HCT116 (cell line): Measurements from ENCODE around the gene GPHA2. TPM values are rescaled to one million over a fixed set of nuclear protein-coding genes. Genes with fewer than 3 reads are reported as not detected.

Experiments used
- ATAC-seq: fragments of 200-7000 bp; cut with Tn5 transposase; 2 replicates; pipeline ENCODE4 v1.9.1; 2020; ENCODE audit warnings: mild to moderate bottlenecking, moderate library complexity
- BruUV-seq: library from RNA; stranded (reverse); fragments of 400-500 nt; replicated peaks from 2 replicates; lab custom pipeline; 2021; lab: Mats Ljungman, UMichigan
- CTCF ChIA-PET: fragments of 300-600 bp; sonication (Branson Sonifier 250); formaldehyde crosslinking; loops from one replicate; lab custom pipeline; 2021; ENCODE audit warnings: antibody characterized with exemption; lab: Charles Lee
- POLR2A ChIA-PET: fragments of 300-600, 350-600 bp; sonication (Branson Sonifier 250); formaldehyde crosslinking; loops from one replicate; lab custom pipeline; 2021; ENCODE audit warnings: antibody characterized with exemption; lab: Charles Lee
- RAD21 ChIA-PET, 2 experiments: fragments of 300-600 bp; sonication (Branson Sonifier 250); formaldehyde crosslinking; loops; one replicate each; lab custom pipeline; 2023; ENCODE audit warnings: low total read pairs in 2 of 2; ENCODE audit not compliant: uncharacterized antibody in 2 of 2, unreplicated experiment in 2 of 2, low non-redundant PET in 1 of 2; lab: Charles Lee
- DNase-seq: peaks from one replicate; pipeline ENCODE4 v3.0.0-alpha.2; 2010; ENCODE audit warnings: low read depth, low spot score
- H2AFZ ChIP-seq: fragments of 200-600 bp; shearing (Covaris generic), sonication (generic); 2 replicates; pipeline ENCODE4 v1.6.1; 2017; ENCODE audit warnings: low read depth, mixed run types, mixed read lengths, antibody characterized with exemption, low read length; ENCODE audit not compliant: poor library complexity, severe bottlenecking
- H3K27ac ChIP-seq: 2 replicates; pipeline ENCODE4 v1.5.1; 2012; ENCODE audit warnings: low read depth, low read length
- H3K27me3 ChIP-seq: fragments of 200-600 bp; sonication (generic); 2 replicates; pipeline ENCODE4 v1.6.1; 2016; ENCODE audit warnings: mixed run types, low read length, mixed read lengths; ENCODE audit not compliant: insufficient read depth
- H3K36me3 ChIP-seq, 2 experiments: fragments of 200-500 bp in 1 of 2; fragments of 200-600 bp in 1 of 2; sonication (Bioruptor generic) in 1 of 2; sonication (generic) in 1 of 2; 2 replicates each; pipeline versions ENCODE4 v1.5.1 to v1.6.1; 2014 to 2016; ENCODE audit warnings: low read length in 2 of 2, inconsistent platforms in 1 of 2, mixed read lengths in 1 of 2, mixed run types in 1 of 2; ENCODE audit not compliant: insufficient read depth in 2 of 2, control insufficient read depth in 1 of 2
- H3K4me1 ChIP-seq, 2 experiments: fragments of 200-600 bp in 1 of 2; sonication (generic) in 1 of 2; 2 replicates each; pipeline versions ENCODE4 v1.5.1 to v1.6.1; 2012 to 2017; ENCODE audit warnings: low read length in 2 of 2, inconsistent platforms in 1 of 2, mild to moderate bottlenecking in 1 of 2, mixed read lengths in 1 of 2, mixed run types in 1 of 2, moderate library complexity in 1 of 2; ENCODE audit not compliant: insufficient read depth in 2 of 2, control insufficient read depth in 1 of 2
- H3K4me2 ChIP-seq: fragments of 200-600 bp; sonication (generic); 2 replicates; pipeline ENCODE4 v1.6.1; 2017; ENCODE audit warnings: mixed run types, low read length, mixed read lengths
- H3K4me3 ChIP-seq, 2 experiments: fragments of 200-600 bp in 1 of 2; sonication (generic) in 1 of 2; replicated peaks in 1 of 2; 2 replicates each; pipeline ENCODE4 v1.5.1; 2011 to 2016; ENCODE audit warnings: low read length in 2 of 2, control low read depth in 1 of 2, low read depth in 1 of 2, mild to moderate bottlenecking in 1 of 2, mixed read lengths in 1 of 2, mixed run types in 1 of 2
- H3K79me2 ChIP-seq: fragments of 200-600 bp; sonication (generic); 2 replicates; pipeline ENCODE4 v1.6.1; 2017; ENCODE audit warnings: mild to moderate bottlenecking, mixed run types, low read length, moderate library complexity, mixed read lengths; ENCODE audit not compliant: insufficient read depth
- H3K9ac ChIP-seq: fragments of 200-600 bp; sonication (generic); 2 replicates; pipeline ENCODE4 v1.6.1; 2016; ENCODE audit warnings: low read length, mixed read lengths
- H3K9me2 ChIP-seq: fragments of 200-600 bp; sonication (generic), shearing (Covaris generic); 2 replicates; pipeline ENCODE4 v1.6.1; 2017; ENCODE audit warnings: mixed run types, mild to moderate bottlenecking, moderate library complexity; ENCODE audit not compliant: insufficient read depth
- H3K9me3 ChIP-seq, 2 experiments: fragments of 200-500 bp in 1 of 2; fragments of 200-600 bp in 1 of 2; sonication (Bioruptor generic) in 1 of 2; sonication (generic) in 1 of 2; 2 replicates each; pipeline ENCODE4 v1.6.1; 2014 to 2017; ENCODE audit warnings: low read length in 2 of 2, mixed read lengths in 2 of 2, inconsistent platforms in 1 of 2, low read depth in 1 of 2, mild to moderate bottlenecking in 1 of 2, mixed run types in 1 of 2, moderate library complexity in 1 of 2; ENCODE audit not compliant: control insufficient read depth in 1 of 2, insufficient read depth in 1 of 2
- H4K20me1 ChIP-seq: fragments of 200-600 bp; sonication (generic), shearing (Covaris generic); 2 replicates; pipeline ENCODE4 v1.6.1; 2017; ENCODE audit warnings: mixed run types, mild to moderate bottlenecking, moderate library complexity; ENCODE audit not compliant: insufficient read depth
- ATF3 ChIP-seq: IDR thresholded peaks from 2 replicates; pipeline ENCODE4 v1.6.1; 2012
- CBX3 ChIP-seq: IDR thresholded peaks from 2 replicates; pipeline ENCODE4 v1.6.1; 2012; ENCODE audit warnings: low read depth
- CTCF ChIP-seq, 3 experiments: fragments of 200-600 bp in 1 of 3; sonication (generic) in 1 of 3; IDR thresholded peaks in 2 of 3; conservative IDR thresholded peaks in 1 of 3; 2 replicates each; pipeline ENCODE4 v1.5.1; 2012 to 2017; ENCODE audit warnings: low read depth in 2 of 3, low read length in 2 of 3, antibody characterized with exemption in 1 of 3, borderline replicate concordance in 1 of 3, control low read depth in 1 of 3, mild to moderate bottlenecking in 1 of 3, mixed read lengths in 1 of 3, mixed run types in 1 of 3, moderate library complexity in 1 of 3; ENCODE audit not compliant: insufficient read depth in 1 of 3
- EGR1 ChIP-seq: IDR thresholded peaks from 2 replicates; pipeline ENCODE4 v1.6.1; 2012; ENCODE audit warnings: low read depth
- ELF1 ChIP-seq: IDR thresholded peaks from 2 replicates; pipeline ENCODE4 v1.6.1; 2012; ENCODE audit warnings: low read depth, borderline replicate concordance
- EZH2 ChIP-seq: fragments of 200-600 bp; sonication (generic); IDR thresholded peaks from 2 replicates; pipeline ENCODE4 v1.6.1; 2017; ENCODE audit warnings: antibody characterized with exemption, mixed run types
- EZH2phosphoT487 ChIP-seq: fragments of 200-600 bp; IDR thresholded peaks from 2 replicates; pipeline ENCODE4 v1.6.1; 2018; ENCODE audit warnings: antibody characterized with exemption, borderline replicate concordance
- FOSL1 ChIP-seq: IDR thresholded peaks from 2 replicates; pipeline ENCODE4 v1.6.1; 2012; ENCODE audit warnings: low read depth
- MAX ChIP-seq: IDR thresholded peaks from 2 replicates; pipeline ENCODE4 v1.6.1; 2012
- POLR2A ChIP-seq: IDR thresholded peaks from 2 replicates; pipeline ENCODE4 v1.7.0; 2011; ENCODE audit warnings: borderline replicate concordance; ENCODE audit not compliant: insufficient read depth, insufficient read length; ENCODE audit errors: extremely low read depth
- RAD21 ChIP-seq: IDR thresholded peaks from 2 replicates; pipeline ENCODE4 v1.6.1; 2012; ENCODE audit warnings: low read depth, mild to moderate bottlenecking
- SIN3A ChIP-seq: IDR thresholded peaks from 2 replicates; pipeline ENCODE4 v1.6.1; 2012; ENCODE audit warnings: low read depth
- SRF ChIP-seq: IDR thresholded peaks from 2 replicates; pipeline ENCODE4 v1.6.1; 2012; ENCODE audit warnings: low read depth
- TCF7L2 ChIP-seq: IDR thresholded peaks from 2 replicates; pipeline ENCODE4 v1.7.0; 2011; ENCODE audit warnings: borderline replicate concordance, inconsistent platforms; ENCODE audit not compliant: insufficient read depth, insufficient read length; ENCODE audit errors: extremely low read depth
- ZBTB33 ChIP-seq: IDR thresholded peaks from 2 replicates; pipeline ENCODE4 v1.6.1; 2011; ENCODE audit warnings: mild to moderate bottlenecking, low read length, moderate library complexity; ENCODE audit not compliant: insufficient replicate concordance; ENCODE audit errors: extremely low read depth
- intact Hi-C: fragments of 100-400 bp; cut with micrococcal nuclease; formaldehyde crosslinking; loops from 2 replicates; pipeline ENCODE4 v1.10.0; 2022
- total RNA-seq: library from RNA; stranded (reverse); gene quantifications from one replicate; pipeline ENCODE4 v1.2.1, GENCODE V29; 2021; ENCODE audit not compliant: unreplicated experiment

Gene GPHA2
- total RNA-seq, 1 experiment from 2014 or later = not detected

GRCh38 chr11:64910451-64911093 lies 25.1 kb downstream of the GPHA2 start:
- no peak for TF ChIP-seq MAX
- Histone ChIP-seq H2AFZ (no peak overlapping the region), H3K4me2 (no peak overlapping the region), H3K4me1 (peaks cover 2% of the 10 kb centered on the region in 2 experiments; a peak in 3 of 4 replicates), H3K9me2 (no peaks in the 10 kb centered on the region), H3K9ac (no peak overlapping the region), H3K4me3 (no peak overlapping the region), H3K9me3 (no peaks in the 10 kb centered on the region), H4K20me1 (no peaks in the 10 kb centered on the region), H3K27me3 (no peaks in the 10 kb centered on the region), H3K79me2 (0 out of 2 replicates have a peak, but pooled peaks cover under 1% of the 10 kb centered on the region), H3K36me3 (peaks cover 0 to 10% of the 10 kb centered on the region in 2 experiments; a peak in 2 of 4 replicates), H3K27ac (no peak overlapping the region)
- RAD21 ChIA-PET = no interaction called here
- POLR2A ChIA-PET = no interaction called here
- BruUV-seq = no TSS peak
- CTCF ChIA-PET = no interaction called here
- intact Hi-C loops = loop anchor here (10.0 kb wide), 1 partner anchor 204 kb away; the partner anchor contains the start of genes TM7SF2 and ZNHIT2
- no peak for DNase-seq
- ATAC-seq = no peak

GRCh38 chr11:64909653-64910343 lies 25.9 kb downstream of the GPHA2 start:
- ATAC-seq (no peak), DNase-seq (no peak)
- Histone ChIP-seq H3K79me2 (no peaks in the 10 kb centered on the region), H3K9ac (no peak overlapping the region), H3K27ac (no peak overlapping the region), H3K36me3 (peaks cover 0 to 10% of the 10 kb centered on the region in 2 experiments; a peak in 2 of 4 replicates), H3K4me3 (no peak overlapping the region), H2AFZ (no peak overlapping the region), H3K27me3 (no peaks in the 10 kb centered on the region), H3K4me2 (no peak overlapping the region), H4K20me1 (no peaks in the 10 kb centered on the region), H3K9me2 (no peaks in the 10 kb centered on the region), H3K9me3 (no peaks in the 10 kb centered on the region), H3K4me1 (no peaks in the 10 kb centered on the region)
- BruUV-seq = no TSS peak
- ChIA-PET CTCF (no interaction called here), POLR2A (no interaction called here), RAD21 (no interaction called here)
- intact Hi-C loops = loop anchor here (10.0 kb wide), 1 partner anchor 205 kb away; the partner anchor contains the start of genes TM7SF2 and ZNHIT2
- TF ChIP-seq SIN3A (no peak), TCF7L2 (no peak), EZH2phosphoT487 (no peak), EGR1 (no peak), ZBTB33 (no peak), POLR2A (no peak), CBX3 (no peak), RAD21 (no peak), ATF3 (no peak), FOSL1 (no peak), ELF1 (no peak), SRF (no peak), CTCF (IDR thresholded peaks at IDR 0.05 in 2 of 3, conservative IDR thresholded peaks at IDR 0.05 in 1 of 3; ENCODE audit: borderline replicate concordance in 1 of 3, insufficient read depth in 1 of 3, low read depth in 2 of 3, low read length in 2 of 3) (no peak), EZH2 (no peak)
